ENCODE results near the gene GPHB5. TPM values are rescaled to one million over a fixed set of nuclear protein-coding genes. Genes with fewer than 3 reads are reported as not detected.

The GPHB5 gene
- total RNA-seq, 1 donor, result not detected

- TF ChIP-seq, protein P1, sequence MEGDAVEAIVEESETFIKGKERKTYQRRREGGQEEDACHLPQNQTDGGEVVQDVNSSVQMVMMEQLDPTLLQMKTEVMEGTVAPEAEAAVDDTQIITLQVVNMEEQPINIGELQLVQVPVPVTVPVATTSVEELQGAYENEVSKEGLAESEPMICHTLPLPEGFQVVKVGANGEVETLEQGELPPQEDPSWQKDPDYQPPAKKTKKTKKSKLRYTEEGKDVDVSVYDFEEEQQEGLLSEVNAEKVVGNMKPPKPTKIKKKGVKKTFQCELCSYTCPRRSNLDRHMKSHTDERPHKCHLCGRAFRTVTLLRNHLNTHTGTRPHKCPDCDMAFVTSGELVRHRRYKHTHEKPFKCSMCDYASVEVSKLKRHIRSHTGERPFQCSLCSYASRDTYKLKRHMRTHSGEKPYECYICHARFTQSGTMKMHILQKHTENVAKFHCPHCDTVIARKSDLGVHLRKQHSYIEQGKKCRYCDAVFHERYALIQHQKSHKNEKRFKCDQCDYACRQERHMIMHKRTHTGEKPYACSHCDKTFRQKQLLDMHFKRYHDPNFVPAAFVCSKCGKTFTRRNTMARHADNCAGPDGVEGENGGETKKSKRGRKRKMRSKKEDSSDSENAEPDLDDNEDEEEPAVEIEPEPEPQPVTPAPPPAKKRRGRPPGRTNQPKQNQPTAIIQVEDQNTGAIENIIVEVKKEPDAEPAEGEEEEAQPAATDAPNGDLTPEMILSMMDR (IDR thresholded peaks at IDR 0.05; ENCODE audit: extremely low read depth, low read depth, low read length), result no peak
- H3K27ac ChIP-seq (ENCODE audit: low read depth, low read length), result no peak overlapping the region
Measured at GRCh38 chr14:63267171-63267570, 51.6 kb downstream of the GPHB5 start.

GRCh38 chr14:63266106-63266505 is 52.6 kb downstream of the GPHB5 start:
- Histone ChIP-seq H3K4me2 (ENCODE audit: insufficient read depth, low read length) (no peak overlapping the region), H4K20me1 (ENCODE audit: insufficient read depth, low read length) (no peaks in the 10 kb centered on the region), H3K27me3 (ENCODE audit: insufficient read depth, low read length) (no peaks in the 10 kb centered on the region), H3K4me1 (ENCODE audit: insufficient read depth, low read length) (no peaks in the 10 kb centered on the region), H3K36me3 (ENCODE audit: insufficient read depth, low read length) (no peaks in the 10 kb centered on the region), H2AFZ (ENCODE audit: low read length) (no peak overlapping the region), H3K79me2 (ENCODE audit: insufficient read depth, low read length) (no peaks in the 10 kb centered on the region), H3K4me3 (ENCODE audit: insufficient read depth, low read length) (no peak overlapping the region), H3K27ac (ENCODE audit: low read depth, low read length) (no peak overlapping the region), H3K9me3 (ENCODE audit: low read depth, low read length) (no peaks in the 10 kb centered on the region)
- TF ChIP-seq, protein P1 (IDR thresholded peaks at IDR 0.05; ENCODE audit: extremely low read depth, low read depth, low read length), result no peak
- no peak for DNase-seq (ENCODE audit: insufficient read length, low spot score, missing footprints)

More at GRCh38 chr14:63267171-63267570, 51.6 kb downstream of the GPHB5 start:
- Histone ChIP-seq H3K36me3 (ENCODE audit: insufficient read depth, low read length) (no peaks in the 10 kb centered on the region), H3K27me3 (ENCODE audit: insufficient read depth, low read length) (no peaks in the 10 kb centered on the region), H3K4me3 (ENCODE audit: insufficient read depth, low read length) (no peak overlapping the region), H3K4me2 (ENCODE audit: insufficient read depth, low read length) (no peak overlapping the region), H4K20me1 (ENCODE audit: insufficient read depth, low read length) (no peaks in the 10 kb centered on the region), H3K9me3 (ENCODE audit: low read depth, low read length) (no peaks in the 10 kb centered on the region), H3K4me1 (ENCODE audit: insufficient read depth, low read length) (no peaks in the 10 kb centered on the region), H2AFZ (ENCODE audit: low read length) (no peak overlapping the region), H3K79me2 (ENCODE audit: insufficient read depth, low read length) (no peaks in the 10 kb centered on the region)
- no peak for DNase-seq (ENCODE audit: insufficient read length, low spot score, missing footprints)

Other genes with a start within 250 kb of the GPHB5 start
- gene RHOJ, start 114.5 kb downstream of the GPHB5 start, total RNA-seq, result 3.8 and 4.3 TPM in 2 replicates
- gene PPP2R5E, start 224.4 kb upstream of the GPHB5 start, total RNA-seq, result 25.6 and 29.3 TPM in 2 replicates